Activated T-helper 2 cell treated with anti-CD3 and anti-CD28 coated beads, Interferon-gamma antibody, Interleukin-2, Interleukin-4, amounts not matched to agents 10 μg/mL and 5 μg/mL and 100 μg/mL, durations not matched to agents 14 hours and 24 hours and 36 hours (primary cell): ENCODE results near the gene ADCY4. TPM values are rescaled to one million over a fixed set of nuclear protein-coding genes. Genes with fewer than 3 reads are reported as not detected.
A peak's percentile ranks its signal among the peaks of the same experiment; 100 is the strongest.

Experiments used
- DNase-seq: peaks from one replicate; pipeline ENCODE4 v3.0.0; 2021; ENCODE audit warnings: low spot score
- H3K27ac Mint-ChIP-seq: one replicate; pipeline ENCODE4 v1.8.0; 2021; ENCODE audit warnings: mixed read lengths
- H3K27me3 Mint-ChIP-seq: one replicate; pipeline ENCODE4 v1.8.0; 2021; ENCODE audit warnings: low read depth, mixed read lengths
- H3K36me3 Mint-ChIP-seq: one replicate; pipeline ENCODE4 v1.8.0; 2021; ENCODE audit warnings: low read depth, mixed read lengths
- H3K4me1 Mint-ChIP-seq: one replicate; pipeline ENCODE4 v1.8.0; 2021; ENCODE audit warnings: low read depth, mixed read lengths
- H3K4me3 Mint-ChIP-seq: one replicate; pipeline ENCODE4 v1.8.0; 2021; ENCODE audit warnings: low read depth, mild to moderate bottlenecking, moderate library complexity, mixed read lengths
- H3K9me3 Mint-ChIP-seq: one replicate; pipeline ENCODE4 v1.8.0; 2021; ENCODE audit warnings: mixed read lengths
- intact Hi-C: fragments of 100-400 bp; cut with micrococcal nuclease; formaldehyde crosslinking; loops from one replicate; pipeline ENCODE4 v1.15.1; 2023
- total RNA-seq: library from RNA; stranded (reverse); gene quantifications from 2 replicates; pipeline ENCODE4 v1.2.3, GENCODE V29; 2022

ADCY4 gene
- total RNA-seq, 1 donor from 2014 or later, result 1.5 TPM

- DNase-seq, result no peak
- no peaks in the 10 kb centered on the region for H3K27me3 Mint-ChIP-seq
- H3K27ac Mint-ChIP-seq, result peak overlapping the region; percentile 3
- no peaks in the 10 kb centered on the region for H3K9me3 Mint-ChIP-seq
- intact Hi-C loops, result no loop called here
- H3K4me1 Mint-ChIP-seq, result peaks cover 39% of the 10 kb centered on the region
- H3K36me3 Mint-ChIP-seq, result peaks cover 73% of the 10 kb centered on the region
- H3K4me3 Mint-ChIP-seq, result no peak overlapping the region
These were observed 26.3 kb downstream of the ADCY4 start for GRCh38 chr14:24308342-24309124.

GRCh38 chr14:24307575-24308341, 27.1 kb downstream of the ADCY4 start, which contains the start of gene CIDEB:
CIDEB (minus strand) TSS chr14:24307977; CDS start chr14:24307858, 119 bp downstream.
- Mint-ChIP-seq H3K4me1 (peaks cover 33% of the 10 kb centered on the region), H3K27me3 (no peaks in the 10 kb centered on the region), H3K9me3 (no peaks in the 10 kb centered on the region), H3K27ac (peak within 1 kb of the TSS; percentile 57), H3K36me3 (peaks cover 71% of the 10 kb centered on the region), H3K4me3 (no peak within 1 kb of the TSS)
- peak; percentile 39 for DNase-seq
- intact Hi-C loops, result no loop called here

GRCh38 chr14:24307156-24307574, 27.7 kb downstream of the ADCY4 start:
- Mint-ChIP-seq H3K4me1 (peaks cover 27% of the 10 kb centered on the region), H3K27ac (peak overlapping the region; percentile 57)

GRCh38 chr14:24304019-24304387, 30.9 kb downstream of the ADCY4 start:
- Mint-ChIP-seq H3K27ac (no peak overlapping the region), H3K4me3 (no peak overlapping the region), H3K36me3 (peaks cover 73% of the 10 kb centered on the region), H3K4me1 (peaks cover 21% of the 10 kb centered on the region), H3K9me3 (no peaks in the 10 kb centered on the region), H3K27me3 (no peaks in the 10 kb centered on the region)
- intact Hi-C loops, result no loop called here
- DNase-seq, result no peak

More at GRCh38 chr14:24307156-24307574, 27.7 kb downstream of the ADCY4 start:
- H3K36me3 Mint-ChIP-seq, result peaks cover 73% of the 10 kb centered on the region
- no peak for DNase-seq
- intact Hi-C loops, result no loop called here
- no peaks in the 10 kb centered on the region for H3K27me3 Mint-ChIP-seq
- no peak overlapping the region for H3K4me3 Mint-ChIP-seq
- no peaks in the 10 kb centered on the region for H3K9me3 Mint-ChIP-seq

- intact Hi-C loops, result no loop called here
- Mint-ChIP-seq H3K27ac (peak overlapping the region; percentile 73), H3K9me3 (no peaks in the 10 kb centered on the region), H3K27me3 (no peaks in the 10 kb centered on the region), H3K4me3 (peak overlapping the region; percentile 90), H3K36me3 (peaks cover 50% of the 10 kb centered on the region), H3K4me1 (peaks cover 33% of the 10 kb centered on the region)
- DNase-seq, result no peak
These were observed 34.4 kb downstream of the ADCY4 start for GRCh38 chr14:24300326-24300980.

- DNase-seq, result peak; percentile 89
- peaks cover 33% of the 10 kb centered on the region for H3K4me1 Mint-ChIP-seq
- intact Hi-C loops, result loop anchor here (1.0 to 5.0 kb wide), 3 partner anchors 28 to 287 kb away; partner anchors contain the start of genes MDP1 and RABGGTA
- peaks cover 44% of the 10 kb centered on the region for H3K36me3 Mint-ChIP-seq
- peak within 1 kb of the TSS; percentile 88 for H3K27ac Mint-ChIP-seq
- H3K27me3 Mint-ChIP-seq, result no peaks in the 10 kb centered on the region
- no peaks in the 10 kb centered on the region for H3K9me3 Mint-ChIP-seq
- peak within 1 kb of the TSS; percentile 90 for H3K4me3 Mint-ChIP-seq
These were observed 35.3 kb downstream of the ADCY4 start, which contains the start of the genes DHRS1 and NOP9 for GRCh38 chr14:24299255-24300191. DHRS1 (minus strand) TSS chr14:24299780; CDS start chr14:24299106, 674 bp downstream. NOP9 (plus strand) TSS chr14:24299850; CDS start chr14:24299955, 105 bp downstream.

GRCh38 chr14:24298892-24299254, 36.0 kb downstream of the ADCY4 start:
- intact Hi-C loops, result loop anchor here (1.0 to 5.0 kb wide), 3 partner anchors 28 to 287 kb away; partner anchors contain the start of genes MDP1 and RABGGTA
- no peaks in the 10 kb centered on the region for H3K9me3 Mint-ChIP-seq
- peak overlapping the region; percentile 90 for H3K4me3 Mint-ChIP-seq
- no peak for DNase-seq
- H3K27me3 Mint-ChIP-seq, result no peaks in the 10 kb centered on the region
- H3K27ac Mint-ChIP-seq, result peak overlapping the region; percentile 88
- H3K4me1 Mint-ChIP-seq, result peaks cover 33% of the 10 kb centered on the region
- H3K36me3 Mint-ChIP-seq, result peaks cover 38% of the 10 kb centered on the region

GRCh38 chr14:24297190-24297964, 37.5 kb downstream of the ADCY4 start:
- DNase-seq, result no peak
- no peaks in the 10 kb centered on the region for H3K27me3 Mint-ChIP-seq
- H3K36me3 Mint-ChIP-seq, result peaks cover 34% of the 10 kb centered on the region
- H3K27ac Mint-ChIP-seq, result peak overlapping the region; percentile 54
- intact Hi-C loops, result loop anchor here (1.0 to 5.0 kb wide), 4 partner anchors 8 to 285 kb away; no protein-coding TSS in a partner anchor
- peaks cover 35% of the 10 kb centered on the region for H3K4me1 Mint-ChIP-seq
- no peaks in the 10 kb centered on the region for H3K9me3 Mint-ChIP-seq
- H3K4me3 Mint-ChIP-seq, result peak overlapping the region; percentile 4

- Mint-ChIP-seq H3K27ac (peak overlapping the region; percentile 78), H3K9me3 (no peaks in the 10 kb centered on the region), H3K4me3 (no peak overlapping the region), H3K36me3 (peaks cover 35% of the 10 kb centered on the region), H3K4me1 (peaks cover 35% of the 10 kb centered on the region), H3K27me3 (peaks cover 3% of the 10 kb centered on the region)
- intact Hi-C loops, result loop anchor here (1.0 to 5.0 kb wide), 5 partner anchors 7 to 284 kb away; no protein-coding TSS in a partner anchor
- DNase-seq, result peak; percentile 60
These were observed 38.3 kb downstream of the ADCY4 start for GRCh38 chr14:24296341-24297157.

GRCh38 chr14:24293525-24293924, 41.3 kb downstream of the ADCY4 start:
- Mint-ChIP-seq H3K4me3 (no peak overlapping the region), H3K4me1 (peaks cover 29% of the 10 kb centered on the region), H3K36me3 (peaks cover 47% of the 10 kb centered on the region), H3K27ac (no peak overlapping the region), H3K27me3 (peaks cover 6% of the 10 kb centered on the region), H3K9me3 (no peaks in the 10 kb centered on the region)
- intact Hi-C loops, result no loop called here
- DNase-seq, result no peak
